Effector memory CD4-positive, alpha-beta T cell (primary cell): ENCODE results near the gene HOXB6.

ENCODE experiments used
- DNase-seq, 3 donors: peaks; one replicate each; pipeline ENCODE4 v3.0.0-alpha.2; 2020
- H3K27ac ChIP-seq: 2 replicates; pipeline ENCODE4 v1.7.0; 2013; ENCODE audit warnings: mild to moderate bottlenecking, low read length, moderate library complexity; ENCODE audit not compliant: insufficient read depth, poor library complexity, severe bottlenecking
- H3K27me3 ChIP-seq: replicated peaks from 2 replicates; pipeline ENCODE4 v1.7.0; 2013; ENCODE audit warnings: mild to moderate bottlenecking, low read length; ENCODE audit not compliant: insufficient read depth, control insufficient read depth, poor library complexity, severe bottlenecking
- H3K36me3 ChIP-seq: 2 replicates; pipeline ENCODE4 v1.7.0; 2013; ENCODE audit warnings: mild to moderate bottlenecking, low read length, moderate library complexity; ENCODE audit not compliant: control insufficient read depth, insufficient read depth
- H3K4me1 ChIP-seq: 2 replicates; pipeline ENCODE4 v1.7.0; 2013; ENCODE audit warnings: low read length, mild to moderate bottlenecking; ENCODE audit not compliant: control insufficient read depth, insufficient read depth, poor library complexity, severe bottlenecking
- H3K4me3 ChIP-seq: 2 replicates; pipeline ENCODE4 v1.7.0; 2013; ENCODE audit warnings: low read length, low read depth, mild to moderate bottlenecking; ENCODE audit not compliant: insufficient read depth, poor library complexity, severe bottlenecking
- H3K9me3 ChIP-seq: 2 replicates; pipeline ENCODE4 v1.7.0; 2013; ENCODE audit warnings: mild to moderate bottlenecking, low read length, moderate library complexity; ENCODE audit not compliant: control insufficient read depth

HOXB6 gene

GRCh38 chr17:48563867-48564187 is 41.0 kb downstream of the HOXB6 start:
- Histone ChIP-seq H3K36me3 (no peaks in the 10 kb centered on the region), H3K4me1 (no peaks in the 10 kb centered on the region), H3K4me3 (no peak overlapping the region), H3K27me3 (no peaks in the 10 kb centered on the region), H3K9me3 (no peaks in the 10 kb centered on the region), H3K27ac (no peak overlapping the region)
- no peak for DNase-seq

GRCh38 chr17:48563385-48563838 is 41.4 kb downstream of the HOXB6 start:
- no peak overlapping the region for H3K4me3 ChIP-seq
- no peak for DNase-seq
- H3K27me3 ChIP-seq: no peaks in the 10 kb centered on the region
- H3K9me3 ChIP-seq: no peaks in the 10 kb centered on the region
- no peaks in the 10 kb centered on the region for H3K4me1 ChIP-seq
- H3K27ac ChIP-seq: no peak overlapping the region
- H3K36me3 ChIP-seq: no peaks in the 10 kb centered on the region

- Histone ChIP-seq H3K4me1 (no peaks in the 10 kb centered on the region), H3K27ac (no peak overlapping the region)
- no peak for DNase-seq
These were observed 41.9 kb downstream of the HOXB6 start for GRCh38 chr17:48562934-48563333.

GRCh38 chr17:48561884-48562810 is 42.6 kb downstream of the HOXB6 start:
- no peaks in the 10 kb centered on the region for H3K27me3 ChIP-seq
- no peak for DNase-seq
- H3K9me3 ChIP-seq: no peaks in the 10 kb centered on the region
- H3K4me1 ChIP-seq: no peaks in the 10 kb centered on the region
- no peak overlapping the region for H3K27ac ChIP-seq
- H3K36me3 ChIP-seq: no peaks in the 10 kb centered on the region
- no peak overlapping the region for H3K4me3 ChIP-seq

More at GRCh38 chr17:48562934-48563333, 41.9 kb downstream of the HOXB6 start:
- H3K27me3 ChIP-seq: no peaks in the 10 kb centered on the region
- H3K9me3 ChIP-seq: no peaks in the 10 kb centered on the region
- no peaks in the 10 kb centered on the region for H3K36me3 ChIP-seq
- H3K4me3 ChIP-seq: no peak overlapping the region

GRCh38 chr17:48559840-48560817 is 44.7 kb downstream of the HOXB6 start:
- Histone ChIP-seq H3K36me3 (no peaks in the 10 kb centered on the region), H3K9me3 (no peaks in the 10 kb centered on the region), H3K4me3 (no peak overlapping the region), H3K27ac (no peak overlapping the region), H3K4me1 (no peaks in the 10 kb centered on the region), H3K27me3 (no peaks in the 10 kb centered on the region)
- no peak for DNase-seq

- no peak overlapping the region for H3K4me3 ChIP-seq
- H3K36me3 ChIP-seq: no peaks in the 10 kb centered on the region
- no peak overlapping the region for H3K27ac ChIP-seq
- no peaks in the 10 kb centered on the region for H3K27me3 ChIP-seq
- no peak for DNase-seq
- H3K9me3 ChIP-seq: no peaks in the 10 kb centered on the region
- no peaks in the 10 kb centered on the region for H3K4me1 ChIP-seq
These were observed 45.5 kb downstream of the HOXB6 start for GRCh38 chr17:48559122-48559839.

- H3K4me1 ChIP-seq: no peaks in the 10 kb centered on the region
- no peak overlapping the region for H3K27ac ChIP-seq
- no peaks in the 10 kb centered on the region for H3K27me3 ChIP-seq
- H3K36me3 ChIP-seq: no peaks in the 10 kb centered on the region
- DNase-seq: no peak
- no peak overlapping the region for H3K4me3 ChIP-seq
- no peaks in the 10 kb centered on the region for H3K9me3 ChIP-seq
These were observed 46.0 kb downstream of the HOXB6 start for GRCh38 chr17:48558831-48559121.

- DNase-seq: no peak
- Histone ChIP-seq H3K4me3 (no peak overlapping the region), H3K36me3 (no peaks in the 10 kb centered on the region), H3K27ac (no peak overlapping the region), H3K27me3 (no peaks in the 10 kb centered on the region), H3K4me1 (no peaks in the 10 kb centered on the region), H3K9me3 (no peaks in the 10 kb centered on the region)
These were observed 46.5 kb downstream of the HOXB6 start for GRCh38 chr17:48558057-48558830.
